ENCODE results near the gene TNS3.

The TNS3 gene

GRCh38 chr7:47362984-47363383, 218.9 kb downstream of the TNS3 start:
- Histone ChIP-seq H3K27me3 (ENCODE audit: control insufficient read depth, insufficient read depth, low read length) (no peaks in the 10 kb centered on the region), H3K36me3 (ENCODE audit: control insufficient read depth, low read depth, low read length) (no peaks in the 10 kb centered on the region), H3K4me1 (ENCODE audit: control insufficient read depth, low read depth, low read length) (no peaks in the 10 kb centered on the region), H3K9me3 (ENCODE audit: control insufficient read depth, low read depth, low read length) (no peaks in the 10 kb centered on the region), H3K4me3 (ENCODE audit: low read length) (no peak overlapping the region), H3K27ac (ENCODE audit: low read length) (no peak overlapping the region), H3K9ac (ENCODE audit: low read length) (no peak overlapping the region)

GRCh38 chr7:47361746-47362215, 220.1 kb downstream of the TNS3 start:
- H3K27ac ChIP-seq (ENCODE audit: low read length): no peak overlapping the region
- H3K9ac ChIP-seq (ENCODE audit: low read length): no peak overlapping the region
- no peak overlapping the region for H3K4me3 ChIP-seq (ENCODE audit: low read length)
- no peaks in the 10 kb centered on the region for H3K4me1 ChIP-seq (ENCODE audit: control insufficient read depth, low read depth, low read length)
- no peaks in the 10 kb centered on the region for H3K9me3 ChIP-seq (ENCODE audit: control insufficient read depth, low read depth, low read length)
- H3K27me3 ChIP-seq (ENCODE audit: control insufficient read depth, insufficient read depth, low read length): no peaks in the 10 kb centered on the region
- no peaks in the 10 kb centered on the region for H3K36me3 ChIP-seq (ENCODE audit: control insufficient read depth, low read depth, low read length)

GRCh38 chr7:47361236-47361635, 220.7 kb downstream of the TNS3 start:
- H3K36me3 ChIP-seq (ENCODE audit: control insufficient read depth, low read depth, low read length): no peaks in the 10 kb centered on the region
- H3K9ac ChIP-seq (ENCODE audit: low read length): no peak overlapping the region
- no peaks in the 10 kb centered on the region for H3K9me3 ChIP-seq (ENCODE audit: control insufficient read depth, low read depth, low read length)

GRCh38 chr7:47360301-47360900, 221.5 kb downstream of the TNS3 start:
- peaks cover 5% of the 10 kb centered on the region for H3K4me1 ChIP-seq (ENCODE audit: control insufficient read depth, low read depth, low read length)
- no peak overlapping the region for H3K4me3 ChIP-seq (ENCODE audit: low read length)
- no peak overlapping the region for H3K27ac ChIP-seq (ENCODE audit: low read length)
- H3K27me3 ChIP-seq (ENCODE audit: control insufficient read depth, insufficient read depth, low read length): no peaks in the 10 kb centered on the region
- no peaks in the 10 kb centered on the region for H3K9me3 ChIP-seq (ENCODE audit: control insufficient read depth, low read depth, low read length)
- H3K9ac ChIP-seq (ENCODE audit: low read length): no peak overlapping the region
- H3K36me3 ChIP-seq (ENCODE audit: control insufficient read depth, low read depth, low read length): no peaks in the 10 kb centered on the region

More at GRCh38 chr7:47361236-47361635, 220.7 kb downstream of the TNS3 start:
- H3K4me1 ChIP-seq (ENCODE audit: control insufficient read depth, low read depth, low read length): peaks cover 3% of the 10 kb centered on the region
- no peaks in the 10 kb centered on the region for H3K27me3 ChIP-seq (ENCODE audit: control insufficient read depth, insufficient read depth, low read length)
- H3K27ac ChIP-seq (ENCODE audit: low read length): no peak overlapping the region
- no peak overlapping the region for H3K4me3 ChIP-seq (ENCODE audit: low read length)

- H3K9ac ChIP-seq (ENCODE audit: low read length): no peak overlapping the region
- H3K27me3 ChIP-seq (ENCODE audit: control insufficient read depth, insufficient read depth, low read length): no peaks in the 10 kb centered on the region
- H3K27ac ChIP-seq (ENCODE audit: low read length): no peak overlapping the region
- peaks cover 5% of the 10 kb centered on the region for H3K4me1 ChIP-seq (ENCODE audit: control insufficient read depth, low read depth, low read length)
- no peaks in the 10 kb centered on the region for H3K36me3 ChIP-seq (ENCODE audit: control insufficient read depth, low read depth, low read length)
- H3K4me3 ChIP-seq (ENCODE audit: low read length): no peak overlapping the region
- no peaks in the 10 kb centered on the region for H3K9me3 ChIP-seq (ENCODE audit: control insufficient read depth, low read depth, low read length)
Measured at GRCh38 chr7:47358944-47359588, 222.8 kb downstream of the TNS3 start.

- Histone ChIP-seq H3K4me1 (ENCODE audit: control insufficient read depth, low read depth, low read length) (peaks cover 5% of the 10 kb centered on the region), H3K27ac (ENCODE audit: low read length) (no peak overlapping the region), H3K9ac (ENCODE audit: low read length) (no peak overlapping the region), H3K27me3 (ENCODE audit: control insufficient read depth, insufficient read depth, low read length) (no peaks in the 10 kb centered on the region), H3K9me3 (ENCODE audit: control insufficient read depth, low read depth, low read length) (no peaks in the 10 kb centered on the region), H3K4me3 (ENCODE audit: low read length) (no peak overlapping the region), H3K36me3 (ENCODE audit: control insufficient read depth, low read depth, low read length) (no peaks in the 10 kb centered on the region)
Measured at GRCh38 chr7:47358357-47358756, 223.6 kb downstream of the TNS3 start.

- H3K9ac ChIP-seq (ENCODE audit: low read length): no peak overlapping the region
- H3K4me3 ChIP-seq (ENCODE audit: low read length): no peak overlapping the region
- no peaks in the 10 kb centered on the region for H3K36me3 ChIP-seq (ENCODE audit: control insufficient read depth, low read depth, low read length)
- H3K9me3 ChIP-seq (ENCODE audit: control insufficient read depth, low read depth, low read length): no peaks in the 10 kb centered on the region
- H3K27ac ChIP-seq (ENCODE audit: low read length): no peak overlapping the region
- no peaks in the 10 kb centered on the region for H3K27me3 ChIP-seq (ENCODE audit: control insufficient read depth, insufficient read depth, low read length)
- peaks cover 5% of the 10 kb centered on the region for H3K4me1 ChIP-seq (ENCODE audit: control insufficient read depth, low read depth, low read length)
Measured at GRCh38 chr7:47357863-47358262, 224.0 kb downstream of the TNS3 start.

- no peak overlapping the region for H3K9ac ChIP-seq (ENCODE audit: low read length)
- peaks cover 5% of the 10 kb centered on the region for H3K4me1 ChIP-seq (ENCODE audit: control insufficient read depth, low read depth, low read length)
- no peak overlapping the region for H3K4me3 ChIP-seq (ENCODE audit: low read length)
- H3K36me3 ChIP-seq (ENCODE audit: control insufficient read depth, low read depth, low read length): no peaks in the 10 kb centered on the region
- H3K27me3 ChIP-seq (ENCODE audit: control insufficient read depth, insufficient read depth, low read length): no peaks in the 10 kb centered on the region
- no peaks in the 10 kb centered on the region for H3K9me3 ChIP-seq (ENCODE audit: control insufficient read depth, low read depth, low read length)
- H3K27ac ChIP-seq (ENCODE audit: low read length): no peak overlapping the region
Measured at GRCh38 chr7:47357361-47357760, 224.6 kb downstream of the TNS3 start.

GRCh38 chr7:47356261-47356660, 225.7 kb downstream of the TNS3 start:
- H3K4me3 ChIP-seq (ENCODE audit: low read length): no peak overlapping the region
- no peak overlapping the region for H3K9ac ChIP-seq (ENCODE audit: low read length)
- no peaks in the 10 kb centered on the region for H3K27me3 ChIP-seq (ENCODE audit: control insufficient read depth, insufficient read depth, low read length)
- H3K27ac ChIP-seq (ENCODE audit: low read length): no peak overlapping the region
- H3K9me3 ChIP-seq (ENCODE audit: control insufficient read depth, low read depth, low read length): no peaks in the 10 kb centered on the region
- peaks cover 5% of the 10 kb centered on the region for H3K4me1 ChIP-seq (ENCODE audit: control insufficient read depth, low read depth, low read length)
- H3K36me3 ChIP-seq (ENCODE audit: control insufficient read depth, low read depth, low read length): no peaks in the 10 kb centered on the region

GRCh38 chr7:47355684-47356083, 226.2 kb downstream of the TNS3 start:
- peaks cover 5% of the 10 kb centered on the region for H3K4me1 ChIP-seq (ENCODE audit: control insufficient read depth, low read depth, low read length)
- no peaks in the 10 kb centered on the region for H3K9me3 ChIP-seq (ENCODE audit: control insufficient read depth, low read depth, low read length)
- H3K27ac ChIP-seq (ENCODE audit: low read length): no peak overlapping the region
- H3K9ac ChIP-seq (ENCODE audit: low read length): no peak overlapping the region
- H3K4me3 ChIP-seq (ENCODE audit: low read length): no peak overlapping the region
- no peaks in the 10 kb centered on the region for H3K36me3 ChIP-seq (ENCODE audit: control insufficient read depth, low read depth, low read length)
- no peaks in the 10 kb centered on the region for H3K27me3 ChIP-seq (ENCODE audit: control insufficient read depth, insufficient read depth, low read length)

GRCh38 chr7:47354831-47355541, 226.9 kb downstream of the TNS3 start:
- Histone ChIP-seq H3K9me3 (ENCODE audit: control insufficient read depth, low read depth, low read length) (no peaks in the 10 kb centered on the region), H3K4me3 (ENCODE audit: low read length) (no peak overlapping the region), H3K27ac (ENCODE audit: low read length) (no peak overlapping the region), H3K36me3 (ENCODE audit: control insufficient read depth, low read depth, low read length) (no peaks in the 10 kb centered on the region), H3K9ac (ENCODE audit: low read length) (no peak overlapping the region), H3K27me3 (ENCODE audit: control insufficient read depth, insufficient read depth, low read length) (no peaks in the 10 kb centered on the region), H3K4me1 (ENCODE audit: control insufficient read depth, low read depth, low read length) (peaks cover 5% of the 10 kb centered on the region)
